Panc1 (cell line): Measurements from ENCODE around the gene HNRNPC. TPM values are rescaled to one million over a fixed set of nuclear protein-coding genes. Genes with fewer than 3 reads are reported as not detected.
"Not testable (repeated sequence)": the region's sequence is repeated elsewhere in the genome, so short reads cannot be mapped to it uniquely, and the experiment has no call there.

Experiments used
- ATAC-seq: fragments of 200-7000 bp; cut with Tn5 transposase; 2 replicates; pipeline ENCODE4 v1.9.1; 2020; ENCODE audit warnings: mild to moderate bottlenecking, moderate library complexity
- BruUV-seq: library from RNA; stranded (reverse); fragments of 400-500 nt; replicated peaks from 2 replicates; lab custom pipeline; 2021; lab: Mats Ljungman, UMichigan
- CTCF ChIA-PET: fragments of 300-600 bp; sonication (Branson Sonifier 250); formaldehyde crosslinking; loops from one replicate; lab custom pipeline; 2022; ENCODE audit warnings: antibody characterized with exemption; lab: Charles Lee
- POLR2A ChIA-PET: fragments of 300-600 bp; sonication (Branson Sonifier 250); formaldehyde crosslinking; loops from one replicate; lab custom pipeline; 2022; ENCODE audit warnings: antibody characterized with exemption; lab: Charles Lee
- DNase-seq: peaks from one replicate; pipeline ENCODE4 v3.0.0-alpha.2; 2010; ENCODE audit warnings: low read depth, low spot score
- H3K27ac ChIP-seq: 2 replicates; pipeline ENCODE4 v1.5.1; 2011; ENCODE audit warnings: mild to moderate bottlenecking, low read length, inconsistent platforms
- H3K27me3 ChIP-seq: fragments of 200-500 bp; sonication (Bioruptor generic); 2 replicates; pipeline ENCODE4 v1.6.0; 2014; ENCODE audit warnings: low read length, inconsistent platforms; ENCODE audit not compliant: control insufficient read depth, insufficient read depth
- H3K36me3 ChIP-seq: fragments of 200-500 bp; sonication (Bioruptor generic); 2 replicates; pipeline ENCODE4 v1.5.1; 2014; ENCODE audit warnings: inconsistent platforms, mild to moderate bottlenecking, low read length, moderate library complexity; ENCODE audit not compliant: control insufficient read depth, insufficient read depth
- H3K4me1 ChIP-seq: 2 replicates; pipeline ENCODE4 v1.5.1; 2011; ENCODE audit warnings: inconsistent platforms, mild to moderate bottlenecking, low read length, moderate library complexity; ENCODE audit not compliant: control insufficient read depth, insufficient read depth
- H3K4me3 ChIP-seq, 2 experiments: 2 replicates each; pipeline ENCODE4 v1.5.1; 2011 to 2012; ENCODE audit warnings: low read depth in 2 of 2, low read length in 2 of 2, mild to moderate bottlenecking in 2 of 2, inconsistent platforms in 1 of 2, moderate library complexity in 1 of 2
- H3K9me3 ChIP-seq: fragments of 200-500 bp; sonication (Bioruptor generic); 2 replicates; pipeline ENCODE4 v1.5.1; 2014; ENCODE audit warnings: low read depth, mild to moderate bottlenecking, inconsistent platforms, low read length, moderate library complexity; ENCODE audit not compliant: control insufficient read depth, insufficient read depth
- POLR2AphosphoS5 ChIP-seq: IDR thresholded peaks from 2 replicates; pipeline ENCODE4 v1.6.1; 2012; ENCODE audit warnings: mild to moderate bottlenecking, low read depth, low read length, moderate library complexity
- SIN3A ChIP-seq: IDR thresholded peaks from 2 replicates; pipeline ENCODE4 v1.6.1; 2012; ENCODE audit warnings: low read depth, mild to moderate bottlenecking, low read length, moderate library complexity, borderline replicate concordance; ENCODE audit not compliant: insufficient read depth
- TCF7L2 ChIP-seq: IDR thresholded peaks from 2 replicates; pipeline ENCODE4 v1.6.1; 2011; ENCODE audit warnings: mild to moderate bottlenecking, low read depth, low read length, inconsistent platforms
- in situ Hi-C: cut with HindIII; loops from 2 replicates; pipeline ENCODE4 v1.10.0; 2016; ENCODE audit warnings: low sequenced_read_pairs, low pct_unique_long_range_greater_than_20kb
- intact Hi-C: fragments of 100-400 bp; cut with micrococcal nuclease; formaldehyde crosslinking; loops from one replicate; pipeline ENCODE4 v1.10.0; 2022; ENCODE audit not compliant: unreplicated experiment
- total RNA-seq: library from RNA; stranded (reverse); gene quantifications from one replicate; pipeline ENCODE4 v1.2.1, GENCODE V29; 2021; ENCODE audit not compliant: unreplicated experiment
- TF ChIP-seq, protein P1 (sequence below), 2 experiments: IDR thresholded peaks; 2 replicates each; pipeline ENCODE4 v1.6.1; 2011 to 2012; ENCODE audit warnings: low read depth in 2 of 2, control low read depth in 1 of 2, low read length in 1 of 2, mild to moderate bottlenecking in 1 of 2, moderate library complexity in 1 of 2; ENCODE audit not compliant: insufficient read depth in 1 of 2
- TF ChIP-seq, protein P2 (sequence below): fragments of 450-650 bp; IDR thresholded peaks from 2 replicates; pipeline ENCODE4 v1.5.1; 2017; ENCODE audit warnings: mild to moderate bottlenecking

Gene HNRNPC
- total RNA-seq, 1 experiment from 2014 or later = 537 TPM

- ChIA-PET POLR2A (interaction anchor here (0.6 kb wide), 1 partner anchor 12 kb away, joined by 3 read pairs; no protein-coding TSS in a partner anchor), CTCF (interaction anchor here (0.6 to 0.7 kb wide), 2 partner anchors 57 to 67 kb away, joined by 6 to 7 read pairs; no protein-coding TSS in a partner anchor)
- intact Hi-C loops = no loop called here
- H3K27me3 ChIP-seq = no peaks in the 10 kb centered on the region
- no peak for TF ChIP-seq POLR2AphosphoS5
- TF ChIP-seq, protein P1, sequence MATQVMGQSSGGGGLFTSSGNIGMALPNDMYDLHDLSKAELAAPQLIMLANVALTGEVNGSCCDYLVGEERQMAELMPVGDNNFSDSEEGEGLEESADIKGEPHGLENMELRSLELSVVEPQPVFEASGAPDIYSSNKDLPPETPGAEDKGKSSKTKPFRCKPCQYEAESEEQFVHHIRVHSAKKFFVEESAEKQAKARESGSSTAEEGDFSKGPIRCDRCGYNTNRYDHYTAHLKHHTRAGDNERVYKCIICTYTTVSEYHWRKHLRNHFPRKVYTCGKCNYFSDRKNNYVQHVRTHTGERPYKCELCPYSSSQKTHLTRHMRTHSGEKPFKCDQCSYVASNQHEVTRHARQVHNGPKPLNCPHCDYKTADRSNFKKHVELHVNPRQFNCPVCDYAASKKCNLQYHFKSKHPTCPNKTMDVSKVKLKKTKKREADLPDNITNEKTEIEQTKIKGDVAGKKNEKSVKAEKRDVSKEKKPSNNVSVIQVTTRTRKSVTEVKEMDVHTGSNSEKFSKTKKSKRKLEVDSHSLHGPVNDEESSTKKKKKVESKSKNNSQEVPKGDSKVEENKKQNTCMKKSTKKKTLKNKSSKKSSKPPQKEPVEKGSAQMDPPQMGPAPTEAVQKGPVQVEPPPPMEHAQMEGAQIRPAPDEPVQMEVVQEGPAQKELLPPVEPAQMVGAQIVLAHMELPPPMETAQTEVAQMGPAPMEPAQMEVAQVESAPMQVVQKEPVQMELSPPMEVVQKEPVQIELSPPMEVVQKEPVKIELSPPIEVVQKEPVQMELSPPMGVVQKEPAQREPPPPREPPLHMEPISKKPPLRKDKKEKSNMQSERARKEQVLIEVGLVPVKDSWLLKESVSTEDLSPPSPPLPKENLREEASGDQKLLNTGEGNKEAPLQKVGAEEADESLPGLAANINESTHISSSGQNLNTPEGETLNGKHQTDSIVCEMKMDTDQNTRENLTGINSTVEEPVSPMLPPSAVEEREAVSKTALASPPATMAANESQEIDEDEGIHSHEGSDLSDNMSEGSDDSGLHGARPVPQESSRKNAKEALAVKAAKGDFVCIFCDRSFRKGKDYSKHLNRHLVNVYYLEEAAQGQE (IDR thresholded peaks at IDR 0.05; ENCODE audit: insufficient read depth in 1 of 2, low read depth in 2 of 2, low read length in 1 of 2) = no peak
- TF ChIP-seq, protein P2, sequence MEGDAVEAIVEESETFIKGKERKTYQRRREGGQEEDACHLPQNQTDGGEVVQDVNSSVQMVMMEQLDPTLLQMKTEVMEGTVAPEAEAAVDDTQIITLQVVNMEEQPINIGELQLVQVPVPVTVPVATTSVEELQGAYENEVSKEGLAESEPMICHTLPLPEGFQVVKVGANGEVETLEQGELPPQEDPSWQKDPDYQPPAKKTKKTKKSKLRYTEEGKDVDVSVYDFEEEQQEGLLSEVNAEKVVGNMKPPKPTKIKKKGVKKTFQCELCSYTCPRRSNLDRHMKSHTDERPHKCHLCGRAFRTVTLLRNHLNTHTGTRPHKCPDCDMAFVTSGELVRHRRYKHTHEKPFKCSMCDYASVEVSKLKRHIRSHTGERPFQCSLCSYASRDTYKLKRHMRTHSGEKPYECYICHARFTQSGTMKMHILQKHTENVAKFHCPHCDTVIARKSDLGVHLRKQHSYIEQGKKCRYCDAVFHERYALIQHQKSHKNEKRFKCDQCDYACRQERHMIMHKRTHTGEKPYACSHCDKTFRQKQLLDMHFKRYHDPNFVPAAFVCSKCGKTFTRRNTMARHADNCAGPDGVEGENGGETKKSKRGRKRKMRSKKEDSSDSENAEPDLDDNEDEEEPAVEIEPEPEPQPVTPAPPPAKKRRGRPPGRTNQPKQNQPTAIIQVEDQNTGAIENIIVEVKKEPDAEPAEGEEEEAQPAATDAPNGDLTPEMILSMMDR = no peak
- no peak for TF ChIP-seq TCF7L2
- TF ChIP-seq SIN3A = no peak
- no TSS peak for BruUV-seq
- in situ Hi-C loops = no loop called here
- H3K9me3 ChIP-seq = no peaks in the 10 kb centered on the region
- no peak overlapping the region for H3K27ac ChIP-seq
- no peak for ATAC-seq
- H3K4me1 ChIP-seq = no peaks in the 10 kb centered on the region
- no peak for DNase-seq
- no peak overlapping the region for H3K4me3 ChIP-seq
- no peaks in the 10 kb centered on the region for H3K36me3 ChIP-seq
Observed at GRCh38 chr14:21275261-21275858, 6.1 kb upstream of the HNRNPC start.

DNA sequence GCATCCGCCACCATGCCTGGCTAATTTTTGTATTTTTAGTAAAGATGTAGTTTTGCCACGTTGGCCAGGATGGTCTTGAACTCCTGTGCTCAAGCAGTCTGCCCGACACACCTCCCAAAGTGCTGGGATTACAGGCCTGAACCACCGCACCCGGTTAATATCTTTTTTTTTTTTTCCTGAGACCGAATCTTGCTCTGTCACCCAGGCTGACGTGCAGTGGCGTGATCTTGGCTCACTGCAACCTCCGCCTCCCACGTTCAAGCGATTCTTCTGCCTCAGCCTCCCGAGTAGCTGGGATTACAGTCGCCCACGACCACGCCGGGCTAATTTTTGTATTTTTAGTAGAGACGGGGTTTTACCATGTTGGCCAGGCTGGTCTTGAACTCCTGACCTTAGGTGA lies 3.4 kb upstream of the HNRNPC start:
- intact Hi-C loops, H3K9me3 ChIP-seq, ATAC-seq, H3K4me3 ChIP-seq, CTCF ChIA-PET, H3K27me3 ChIP-seq, POLR2A ChIA-PET, in situ Hi-C loops, H3K4me1 ChIP-seq, DNase-seq, H3K27ac ChIP-seq, BruUV-seq: not testable (repeated sequence)
- peaks cover 10% of the 10 kb centered on the region for H3K36me3 ChIP-seq

- Histone ChIP-seq H3K27me3 (no peaks in the 10 kb centered on the region), H3K27ac (peak overlapping the region; percentile 94), H3K4me1 (peaks cover 22% of the 10 kb centered on the region), H3K9me3 (no peaks in the 10 kb centered on the region), H3K4me3 (peak overlapping the region; percentile 70 to 86), H3K36me3 (peaks cover 34% of the 10 kb centered on the region)
- CTCF ChIA-PET = no interaction called here
- DNase-seq (no peak), ATAC-seq (peak; percentile 37)
- in situ Hi-C loops (no loop called here), intact Hi-C loops (loop anchor here (1.0 kb wide), 1 partner anchor 75 kb away; no protein-coding TSS in a partner anchor)
- TF ChIP-seq POLR2AphosphoS5 (no peak), TCF7L2 (no peak), SIN3A (no peak)
- TF ChIP-seq, protein P1 (IDR thresholded peaks at IDR 0.05; ENCODE audit: insufficient read depth in 1 of 2, low read depth in 2 of 2, low read length in 1 of 2) = no peak
- TF ChIP-seq, protein P2 = no peak
- POLR2A ChIA-PET = interaction anchor here (0.7 to 0.9 kb wide), 2 partner anchors 14 to 65 kb away, joined by 3 to 4 read pairs; no protein-coding TSS in a partner anchor
- BruUV-seq = no TSS peak
Observed at GRCh38 chr14:21268617-21269251, 508 bp downstream of the HNRNPC start.
